Activated T-cell treated with anti-CD3 and anti-CD28 coated beads, Interleukin-2, amount 50 U/mL, for 24 hours (primary cell): ENCODE results near the gene LYVE1.
"Not testable (repeated sequence)": the region's sequence is repeated elsewhere in the genome, so short reads cannot be mapped to it uniquely, and the experiment has no call there.

Experiments
- DNase-seq: peaks from one replicate; pipeline ENCODE4 v3.0.0-alpha.2; 2020
- H3K27ac Mint-ChIP-seq: 2 replicates; pipeline ENCODE4 v1.8.0; 2020; ENCODE audit warnings: mild to moderate bottlenecking, mixed read lengths
- H3K27me3 Mint-ChIP-seq: 2 replicates; pipeline ENCODE4 v1.8.0; 2020; ENCODE audit warnings: mixed read lengths
- H3K36me3 Mint-ChIP-seq: 2 replicates; pipeline ENCODE4 v1.8.0; 2020; ENCODE audit warnings: low read depth, mixed read lengths
- H3K4me1 Mint-ChIP-seq: 2 replicates; pipeline ENCODE4 v1.8.0; 2020; ENCODE audit warnings: low read depth, mixed read lengths
- H3K4me3 Mint-ChIP-seq: 2 replicates; pipeline ENCODE4 v1.8.0; 2020; ENCODE audit warnings: mild to moderate bottlenecking, moderate library complexity, mixed read lengths
- H3K9me3 Mint-ChIP-seq: 2 replicates; pipeline ENCODE4 v1.8.0; 2020; ENCODE audit warnings: mixed read lengths

The LYVE1 gene

GRCh38 chr11:10600570-10601248, 32.2 kb upstream of the LYVE1 start:
- H3K9me3 Mint-ChIP-seq = no peaks in the 10 kb centered on the region
- no peak for DNase-seq
- no peaks in the 10 kb centered on the region for H3K36me3 Mint-ChIP-seq
- H3K27ac Mint-ChIP-seq = no peak overlapping the region
- H3K4me1 Mint-ChIP-seq = no peaks in the 10 kb centered on the region
- H3K4me3 Mint-ChIP-seq = no peak overlapping the region
- peaks cover 7% of the 10 kb centered on the region for H3K27me3 Mint-ChIP-seq

DNA sequence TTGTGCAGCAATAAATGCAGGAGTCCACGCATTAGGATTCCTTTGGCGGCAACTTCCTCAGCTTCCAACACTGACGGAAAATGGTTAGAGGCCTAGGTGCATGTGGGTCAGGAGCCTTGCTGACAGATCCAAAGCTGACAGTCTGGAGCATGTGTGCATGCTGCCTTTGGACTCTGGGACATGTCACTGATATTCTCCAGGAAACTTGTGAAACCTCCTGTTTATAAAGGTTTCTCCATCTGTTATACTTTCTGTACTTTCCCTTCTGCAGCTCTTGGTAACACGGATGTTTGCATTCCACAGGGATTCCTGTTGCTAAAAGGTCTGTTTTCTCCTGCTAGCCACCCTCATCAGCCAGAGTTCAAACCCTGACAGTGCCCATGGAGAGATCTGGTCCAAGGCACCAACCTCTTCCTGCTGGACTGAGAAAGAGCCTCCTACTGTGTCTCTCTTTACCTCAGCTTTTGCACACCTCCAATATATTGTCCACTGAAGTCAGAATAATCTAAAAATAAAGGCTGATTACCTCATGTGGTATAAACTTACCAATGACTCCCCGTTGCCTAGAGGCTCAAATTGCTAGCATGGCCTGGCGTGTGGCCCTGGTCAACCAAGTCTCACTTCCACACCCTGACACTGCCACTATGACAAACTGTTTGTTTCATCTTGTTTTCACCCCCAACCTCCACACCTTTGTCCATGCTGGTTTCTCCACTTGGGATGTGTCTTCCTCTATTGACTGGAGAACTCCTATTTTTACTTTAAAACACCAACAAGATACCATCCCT, 31.1 kb upstream of the LYVE1 start:
- DNase-seq = no peak
- Mint-ChIP-seq H3K4me1 (peaks cover under 1% of the 10 kb centered on the region), H3K4me3 (no peak overlapping the region), H3K27me3 (no peaks in the 10 kb centered on the region), H3K27ac (no peak overlapping the region), H3K9me3 (no peaks in the 10 kb centered on the region), H3K36me3 (no peaks in the 10 kb centered on the region)

DNA sequence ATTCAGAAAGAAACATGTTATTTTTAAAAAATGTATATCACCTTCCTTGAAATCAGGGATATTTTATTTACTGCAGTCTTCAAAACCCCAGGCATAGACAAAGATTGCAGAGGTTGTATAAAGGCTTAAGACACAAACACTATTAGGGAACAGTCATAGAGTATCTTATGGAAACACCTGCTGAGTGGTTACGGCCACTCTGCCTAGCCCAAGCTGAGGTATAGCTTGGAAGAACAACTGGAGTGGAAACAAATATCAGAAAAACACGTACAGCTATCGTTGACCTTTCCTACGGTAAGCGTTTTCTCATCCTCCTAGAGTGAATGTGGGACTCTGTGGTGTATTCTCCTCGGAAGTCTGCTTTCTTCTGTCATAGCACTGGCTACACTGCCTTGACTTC, 30.4 kb upstream of the LYVE1 start:
- Mint-ChIP-seq H3K4me3 (no peak overlapping the region), H3K4me1 (peaks cover 4% of the 10 kb centered on the region), H3K27me3 (no peaks in the 10 kb centered on the region), H3K36me3 (no peaks in the 10 kb centered on the region), H3K9me3 (no peaks in the 10 kb centered on the region), H3K27ac (no peak overlapping the region)
- DNase-seq = no peak

DNA sequence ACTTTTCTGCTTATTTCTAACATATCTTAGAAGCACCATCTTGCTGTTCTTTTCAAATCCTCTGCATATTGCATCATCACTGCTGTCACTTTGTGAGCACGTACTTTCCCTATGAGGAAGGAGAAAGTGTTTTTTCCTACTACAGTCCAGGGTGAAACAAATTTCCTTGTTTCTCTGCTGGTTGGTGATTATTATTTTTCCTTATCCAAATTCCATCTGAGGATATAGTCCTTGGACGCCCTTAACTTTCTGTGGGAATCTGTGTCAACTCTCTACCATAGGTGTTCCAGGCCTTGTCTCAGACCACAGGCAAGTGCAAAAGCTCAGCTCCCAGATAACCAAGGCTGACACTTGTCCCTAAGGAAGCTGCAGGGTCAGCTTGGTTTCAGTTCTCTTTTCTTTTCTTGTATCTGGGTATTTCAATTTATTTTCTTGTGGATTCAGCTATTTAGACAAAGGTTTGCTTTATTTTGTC, 29.4 kb upstream of the LYVE1 start:
- Mint-ChIP-seq H3K36me3 (no peaks in the 10 kb centered on the region), H3K27ac (no peak overlapping the region), H3K4me3 (no peak overlapping the region), H3K4me1 (peaks cover 4% of the 10 kb centered on the region), H3K27me3 (no peaks in the 10 kb centered on the region), H3K9me3 (no peaks in the 10 kb centered on the region)
- no peak for DNase-seq

DNA sequence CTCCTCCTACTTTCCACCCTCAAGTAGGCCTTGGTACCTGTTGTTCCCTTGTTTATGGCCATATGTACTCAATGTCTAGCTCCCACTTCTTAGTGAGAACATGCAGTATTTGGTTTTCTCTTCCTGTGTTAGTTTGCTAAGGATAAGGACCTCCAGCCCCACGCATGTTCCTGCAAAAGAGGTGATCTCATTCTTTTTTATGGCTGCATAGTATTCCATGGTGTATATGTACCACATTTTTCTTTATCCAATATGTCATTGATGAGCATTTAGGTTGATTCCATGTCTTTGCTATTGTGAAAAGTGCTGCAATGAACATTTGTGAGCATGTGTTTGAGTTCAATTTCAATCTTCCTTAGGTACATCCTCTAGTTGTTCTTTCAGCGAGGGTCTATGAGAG, 27.4 kb upstream of the LYVE1 start:
- not testable (repeated sequence) for H3K4me1 Mint-ChIP-seq, H3K36me3 Mint-ChIP-seq, DNase-seq, H3K4me3 Mint-ChIP-seq, H3K27ac Mint-ChIP-seq, H3K27me3 Mint-ChIP-seq, H3K9me3 Mint-ChIP-seq

DNA sequence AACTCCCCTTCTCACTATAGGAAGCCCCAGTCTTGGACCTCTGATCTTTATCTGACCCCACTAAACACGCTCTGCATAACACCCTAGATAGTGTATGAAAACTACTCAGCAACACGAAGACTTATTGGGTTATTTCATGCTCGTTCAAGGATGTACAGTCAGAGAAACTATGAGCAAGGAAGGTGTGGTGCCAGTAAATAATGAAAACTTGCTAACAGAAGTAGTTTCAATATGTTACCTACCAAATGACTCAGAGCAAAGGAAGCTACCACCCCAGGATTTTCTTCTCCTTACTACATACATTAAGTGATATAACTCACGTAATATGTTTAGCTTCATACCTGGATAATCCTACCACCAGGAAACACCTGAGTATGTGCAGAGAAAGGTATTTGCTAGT, 25.9 kb upstream of the LYVE1 start:
- Mint-ChIP-seq H3K36me3 (no peaks in the 10 kb centered on the region), H3K27me3 (peaks cover 3% of the 10 kb centered on the region), H3K9me3 (no peaks in the 10 kb centered on the region), H3K4me1 (peaks cover 4% of the 10 kb centered on the region), H3K4me3 (no peak overlapping the region), H3K27ac (no peak overlapping the region)
- DNase-seq = no peak

DNA sequence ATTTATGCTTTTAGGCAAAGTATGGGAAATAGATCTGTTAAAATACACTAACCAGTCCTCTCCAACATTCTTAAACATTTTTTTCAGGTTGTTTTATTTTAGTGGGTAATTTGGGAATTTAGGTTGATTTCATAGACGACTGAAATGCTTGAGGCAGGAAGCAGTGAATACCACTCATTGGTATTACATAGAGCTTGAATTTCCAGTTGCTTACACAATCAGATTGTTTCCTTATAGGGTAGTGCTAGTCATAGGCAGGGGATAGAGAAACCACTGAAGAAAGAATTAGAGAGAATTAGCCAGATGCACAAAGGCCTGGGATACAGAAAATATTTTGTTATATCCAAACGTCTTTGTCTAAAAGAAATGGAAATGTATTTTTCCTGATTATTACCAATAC, 23.9 kb upstream of the LYVE1 start:
- DNase-seq = no peak
- H3K27ac Mint-ChIP-seq = no peak overlapping the region
- H3K27me3 Mint-ChIP-seq = peaks cover 3% of the 10 kb centered on the region
- no peaks in the 10 kb centered on the region for H3K36me3 Mint-ChIP-seq
- no peaks in the 10 kb centered on the region for H3K9me3 Mint-ChIP-seq
- no peak overlapping the region for H3K4me3 Mint-ChIP-seq
- peaks cover 4% of the 10 kb centered on the region for H3K4me1 Mint-ChIP-seq

GRCh38 chr11:10591741-10592140, 23.3 kb upstream of the LYVE1 start:
- Mint-ChIP-seq H3K4me3 (no peak overlapping the region), H3K27ac (no peak overlapping the region), H3K27me3 (peaks cover 3% of the 10 kb centered on the region), H3K9me3 (no peaks in the 10 kb centered on the region), H3K36me3 (no peaks in the 10 kb centered on the region), H3K4me1 (peaks cover 4% of the 10 kb centered on the region)
- DNase-seq = no peak

DNA sequence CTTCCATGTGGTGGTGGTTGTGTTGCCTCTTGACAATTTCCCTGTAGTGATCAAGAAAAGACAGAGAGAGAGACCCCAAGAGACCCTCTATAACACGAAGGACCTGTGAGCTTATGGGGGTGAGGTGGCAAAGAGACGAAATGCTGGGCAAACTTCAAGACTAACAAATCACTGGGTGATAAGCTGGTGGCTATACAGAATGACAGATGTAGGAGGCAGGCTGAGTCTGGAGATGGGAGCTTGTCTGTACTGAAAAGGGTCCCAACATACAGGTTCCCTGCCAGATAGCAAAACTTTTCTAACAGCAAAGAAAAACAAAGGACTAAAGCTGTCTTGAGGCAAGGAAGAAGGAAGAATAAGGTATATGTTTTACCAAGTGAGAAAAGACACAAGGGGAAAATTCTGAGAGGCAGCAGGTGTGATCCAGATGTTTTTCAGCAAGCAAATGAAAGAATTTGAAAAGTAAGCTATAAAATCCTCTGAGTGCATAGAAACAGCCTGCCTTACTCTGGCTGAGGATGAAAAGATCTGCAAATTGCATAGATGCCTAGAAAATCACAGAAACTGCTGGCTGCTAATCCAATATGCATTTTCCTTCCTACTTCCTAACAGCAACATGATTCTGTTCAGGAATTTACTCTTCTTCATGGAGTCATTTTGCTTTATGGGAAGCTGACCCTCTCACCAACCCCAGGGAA, 21.9 kb upstream of the LYVE1 start:
- H3K4me3 Mint-ChIP-seq = no peak overlapping the region
- H3K27me3 Mint-ChIP-seq = peaks cover 3% of the 10 kb centered on the region
- H3K4me1 Mint-ChIP-seq = peaks cover 4% of the 10 kb centered on the region
- H3K27ac Mint-ChIP-seq = no peak overlapping the region
- no peaks in the 10 kb centered on the region for H3K9me3 Mint-ChIP-seq
- no peak for DNase-seq
- H3K36me3 Mint-ChIP-seq = no peaks in the 10 kb centered on the region

DNA sequence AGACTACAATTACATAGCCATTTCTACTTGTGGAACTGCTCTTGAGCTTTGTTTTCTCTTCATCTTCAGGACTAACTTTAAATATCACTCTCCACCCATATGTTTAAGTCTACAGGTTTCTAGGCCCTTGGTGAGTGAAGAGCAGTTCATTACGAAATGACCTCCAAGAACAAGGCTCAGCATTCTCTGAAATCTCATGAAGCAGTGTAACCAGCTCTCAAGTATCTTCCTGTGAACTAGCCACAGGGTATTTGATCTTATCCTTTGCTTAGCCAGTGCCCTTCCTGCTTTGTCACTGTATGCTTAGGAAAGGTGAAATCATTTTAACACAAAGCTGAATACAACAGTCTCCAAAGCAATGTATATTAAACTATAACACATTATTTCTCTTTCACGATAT, 20.4 kb upstream of the LYVE1 start:
- no peaks in the 10 kb centered on the region for H3K4me1 Mint-ChIP-seq
- peaks cover 3% of the 10 kb centered on the region for H3K27me3 Mint-ChIP-seq
- no peaks in the 10 kb centered on the region for H3K36me3 Mint-ChIP-seq
- no peak overlapping the region for H3K27ac Mint-ChIP-seq
- H3K4me3 Mint-ChIP-seq = no peak overlapping the region
- no peak for DNase-seq
- H3K9me3 Mint-ChIP-seq = no peaks in the 10 kb centered on the region

DNA sequence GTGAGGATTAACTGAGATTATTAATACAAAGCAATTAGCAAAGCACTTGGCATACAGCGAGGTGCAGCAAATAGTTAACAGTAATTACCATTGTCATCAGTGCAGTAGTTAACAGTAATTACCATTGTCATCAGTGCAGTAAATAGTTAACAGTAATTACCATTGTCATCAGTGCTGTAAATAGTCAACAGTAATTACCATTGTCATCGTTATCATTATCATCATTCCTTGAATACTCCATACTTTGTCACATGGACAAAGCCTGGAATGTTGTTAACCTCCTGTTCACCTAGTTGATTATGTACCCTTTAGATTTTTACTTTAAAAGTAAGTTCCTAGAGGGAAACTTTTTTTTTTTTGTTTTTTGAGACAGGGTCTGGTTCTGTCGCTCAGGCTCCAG, 19.5 kb upstream of the LYVE1 start:
- Mint-ChIP-seq H3K27ac (no peak overlapping the region), H3K27me3 (peaks cover 5% of the 10 kb centered on the region), H3K4me1 (no peaks in the 10 kb centered on the region), H3K9me3 (no peaks in the 10 kb centered on the region), H3K36me3 (no peaks in the 10 kb centered on the region), H3K4me3 (no peak overlapping the region)
- DNase-seq = no peak

GRCh38 chr11:10587388-10587787, 18.9 kb upstream of the LYVE1 start:
- no peaks in the 10 kb centered on the region for H3K9me3 Mint-ChIP-seq
- DNase-seq = no peak
- no peaks in the 10 kb centered on the region for H3K36me3 Mint-ChIP-seq
- no peaks in the 10 kb centered on the region for H3K4me1 Mint-ChIP-seq
- peaks cover 8% of the 10 kb centered on the region for H3K27me3 Mint-ChIP-seq
- no peak overlapping the region for H3K27ac Mint-ChIP-seq
- H3K4me3 Mint-ChIP-seq = no peak overlapping the region

DNA sequence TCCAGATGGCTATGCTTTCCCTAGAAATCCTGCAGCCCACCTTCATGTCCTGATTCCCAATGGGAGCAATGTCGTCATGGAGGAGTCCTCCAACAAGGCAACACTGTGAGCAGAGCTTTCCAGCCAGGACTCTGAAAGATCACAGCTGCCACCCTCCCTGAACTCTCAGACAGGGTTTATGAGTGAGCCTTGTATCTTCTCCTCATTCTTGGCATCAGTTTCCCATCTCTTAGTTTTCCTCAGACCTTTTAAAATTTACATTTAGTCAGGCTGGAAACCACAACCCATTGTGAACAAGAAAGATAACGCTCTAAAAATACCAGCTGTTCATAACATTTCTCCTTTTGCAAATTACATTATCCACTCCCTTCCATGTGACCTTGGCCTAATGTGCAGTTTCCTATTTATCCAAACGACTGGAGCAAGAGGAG, 15.6 kb upstream of the LYVE1 start:
- Mint-ChIP-seq H3K4me3 (no peak overlapping the region), H3K36me3 (no peaks in the 10 kb centered on the region), H3K27ac (no peak overlapping the region), H3K9me3 (no peaks in the 10 kb centered on the region), H3K4me1 (no peaks in the 10 kb centered on the region), H3K27me3 (peaks cover 8% of the 10 kb centered on the region)
- no peak for DNase-seq

GRCh38 chr11:10581481-10582019, 13.1 kb upstream of the LYVE1 start:
- Mint-ChIP-seq H3K4me1 (no peaks in the 10 kb centered on the region), H3K27me3 (peaks cover 8% of the 10 kb centered on the region), H3K36me3 (no peaks in the 10 kb centered on the region), H3K4me3 (no peak overlapping the region), H3K9me3 (no peaks in the 10 kb centered on the region), H3K27ac (no peak overlapping the region)
- DNase-seq = no peak

DNA sequence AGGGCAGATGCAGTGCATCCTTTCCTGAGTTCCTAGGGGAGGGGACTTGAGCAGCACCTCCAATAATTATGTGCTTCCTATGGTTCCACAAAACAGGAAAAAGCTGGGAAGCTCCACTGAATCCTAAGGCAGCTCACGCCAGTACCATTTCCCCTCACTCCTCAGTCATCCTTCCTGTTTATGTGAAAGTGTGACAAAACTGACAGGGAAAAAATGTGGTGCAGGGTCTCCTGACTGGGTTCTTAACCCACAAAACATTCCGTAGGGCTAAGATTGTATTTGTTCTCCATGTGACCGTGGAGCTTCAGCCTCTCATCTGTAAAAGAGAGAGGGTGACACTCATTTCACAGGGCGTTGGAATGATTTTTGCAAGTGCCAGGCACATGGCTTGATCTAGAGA, 12.2 kb upstream of the LYVE1 start:
- no peak overlapping the region for H3K27ac Mint-ChIP-seq
- no peak for DNase-seq
- no peak overlapping the region for H3K4me3 Mint-ChIP-seq
- H3K27me3 Mint-ChIP-seq = peaks cover 8% of the 10 kb centered on the region
- H3K4me1 Mint-ChIP-seq = no peaks in the 10 kb centered on the region
- H3K9me3 Mint-ChIP-seq = no peaks in the 10 kb centered on the region
- no peaks in the 10 kb centered on the region for H3K36me3 Mint-ChIP-seq
